Osteoblast (primary cell): Measurements from ENCODE around the gene OSBPL1A. TPM values are rescaled to one million over a fixed set of nuclear protein-coding genes. Genes with fewer than 3 reads are reported as not detected.

Source experiments
- DNase-seq: peaks from one replicate; pipeline ENCODE4 v3.0.0; 2011; ENCODE audit warnings: low spot score, mixed read lengths; ENCODE audit not compliant: insufficient read length; ENCODE audit errors: missing footprints
- H2AFZ ChIP-seq: 2 replicates; pipeline ENCODE4 v1.6.0; 2011; ENCODE audit warnings: mild to moderate bottlenecking, low read length
- H3K27ac ChIP-seq: 2 replicates; pipeline ENCODE4 v1.5.1; 2011; ENCODE audit warnings: mild to moderate bottlenecking, low read depth, low read length, moderate library complexity
- H3K27me3 ChIP-seq: 2 replicates; pipeline ENCODE4 v1.6.0; 2012; ENCODE audit warnings: mild to moderate bottlenecking, control low read depth, inconsistent platforms, low read length, moderate library complexity; ENCODE audit not compliant: insufficient read depth
- H3K36me3 ChIP-seq: 2 replicates; pipeline ENCODE4 v1.5.1; 2011; ENCODE audit warnings: mild to moderate bottlenecking, low read length, control low read depth, moderate library complexity; ENCODE audit not compliant: insufficient read depth
- H3K4me1 ChIP-seq: 2 replicates; pipeline ENCODE4 v1.5.1; 2011; ENCODE audit warnings: mild to moderate bottlenecking, low read length, control low read depth, moderate library complexity; ENCODE audit not compliant: insufficient read depth
- H3K4me2 ChIP-seq: 2 replicates; pipeline ENCODE4 v1.6.0; 2011; ENCODE audit warnings: mild to moderate bottlenecking, low read length; ENCODE audit not compliant: insufficient read depth
- H3K4me3 ChIP-seq: fragments of 200-600 bp; sonication (generic); 3 replicates; pipeline ENCODE4 v1.5.1; 2012; ENCODE audit warnings: mild to moderate bottlenecking, low read length, inconsistent platforms; ENCODE audit not compliant: insufficient read depth
- H3K79me2 ChIP-seq: 2 replicates; pipeline ENCODE4 v1.6.0; 2012; ENCODE audit warnings: mild to moderate bottlenecking, low read length, control low read depth, inconsistent platforms; ENCODE audit not compliant: insufficient read depth
- H3K9me3 ChIP-seq: 2 replicates; pipeline ENCODE4 v1.5.1; 2011; ENCODE audit warnings: low read depth, low read length, control low read depth
- H4K20me1 ChIP-seq: 2 replicates; pipeline ENCODE4 v1.6.0; 2012; ENCODE audit warnings: mild to moderate bottlenecking, low read length, control low read depth; ENCODE audit not compliant: insufficient read depth
- CTCF ChIP-seq: IDR thresholded peaks from 2 replicates; pipeline ENCODE4 v1.5.1; 2011; ENCODE audit warnings: mild to moderate bottlenecking, low read depth, low read length, moderate library complexity; ENCODE audit errors: extremely low read depth
- total RNA-seq: library from RNA; depleted of rRNA; stranded (reverse); fragments of >200 nt; gene quantifications from 2 replicates; pipeline ENCODE4 v1.2.3, GENCODE V29; 2012

Gene OSBPL1A
- total RNA-seq, 1 donor, result 51.8 TPM

- H2AFZ ChIP-seq, result no peak overlapping the region
- no peak for TF ChIP-seq CTCF
- no peaks in the 10 kb centered on the region for H4K20me1 ChIP-seq
- DNase-seq, result no peak
- H3K27ac ChIP-seq, result no peak overlapping the region
- H3K27me3 ChIP-seq, result no peaks in the 10 kb centered on the region
- H3K4me1 ChIP-seq, result no peaks in the 10 kb centered on the region
- H3K4me2 ChIP-seq, result no peak overlapping the region
- no peaks in the 10 kb centered on the region for H3K36me3 ChIP-seq
- H3K9me3 ChIP-seq, result no peaks in the 10 kb centered on the region
- H3K4me3 ChIP-seq, result no peak overlapping the region
- H3K79me2 ChIP-seq, result no peaks in the 10 kb centered on the region
Measured at GRCh38 chr18:24354278-24354677, 43.3 kb downstream of the OSBPL1A start.

GRCh38 chr18:24346254-24346653 lies 51.4 kb downstream of the OSBPL1A start:
- Histone ChIP-seq H3K36me3 (no peaks in the 10 kb centered on the region), H3K4me3 (no peak overlapping the region), H3K4me2 (no peak overlapping the region), H3K27me3 (no peaks in the 10 kb centered on the region), H3K27ac (no peak overlapping the region), H3K79me2 (no peaks in the 10 kb centered on the region), H3K9me3 (no peaks in the 10 kb centered on the region), H4K20me1 (no peaks in the 10 kb centered on the region), H2AFZ (no peak overlapping the region), H3K4me1 (no peaks in the 10 kb centered on the region)
- DNase-seq, result no peak
- TF ChIP-seq CTCF, result no peak

GRCh38 chr18:24344509-24344908 lies 53.1 kb downstream of the OSBPL1A start:
- H4K20me1 ChIP-seq, result no peaks in the 10 kb centered on the region
- no peaks in the 10 kb centered on the region for H3K4me1 ChIP-seq
- H3K9me3 ChIP-seq, result no peaks in the 10 kb centered on the region
- TF ChIP-seq CTCF, result no peak
- no peaks in the 10 kb centered on the region for H3K27me3 ChIP-seq
- no peak overlapping the region for H3K4me2 ChIP-seq
- no peaks in the 10 kb centered on the region for H3K79me2 ChIP-seq
- H3K4me3 ChIP-seq, result no peak overlapping the region
- no peaks in the 10 kb centered on the region for H3K36me3 ChIP-seq
- H3K27ac ChIP-seq, result no peak overlapping the region
- DNase-seq, result no peak
- H2AFZ ChIP-seq, result no peak overlapping the region

- no peak for DNase-seq
- Histone ChIP-seq H3K27ac (no peak overlapping the region), H3K4me2 (no peak overlapping the region), H3K4me3 (no peak overlapping the region), H3K79me2 (no peaks in the 10 kb centered on the region), H3K36me3 (no peaks in the 10 kb centered on the region), H3K4me1 (no peaks in the 10 kb centered on the region), H4K20me1 (no peaks in the 10 kb centered on the region), H2AFZ (peak overlapping the region; percentile 37), H3K9me3 (no peaks in the 10 kb centered on the region), H3K27me3 (no peaks in the 10 kb centered on the region)
- TF ChIP-seq CTCF, result no peak
Measured at GRCh38 chr18:24342347-24342746, 55.3 kb downstream of the OSBPL1A start.
